Fibroblast of mammary gland (primary cell): ENCODE results near the gene MYO6.

Experiments used
- DNase-seq: peaks from one replicate; pipeline ENCODE4 v3.0.0-alpha.2; 2010; ENCODE audit warnings: low read depth
- H3K4me3 ChIP-seq: 2 replicates; pipeline ENCODE4 v1.5.1; 2011; ENCODE audit warnings: low read depth, mild to moderate bottlenecking, low read length, moderate library complexity; ENCODE audit not compliant: control insufficient read depth
- CTCF ChIP-seq: conservative IDR thresholded peaks from 2 replicates; pipeline ENCODE4 v1.5.1; 2011; ENCODE audit warnings: low read depth, low read length, inconsistent platforms; ENCODE audit not compliant: control insufficient read depth, insufficient read depth

MYO6 gene

GRCh38 chr6:75922226-75922625 lies 173.2 kb downstream of the MYO6 start:
- peak; percentile 26 for DNase-seq
- H3K4me3 ChIP-seq: no peak overlapping the region
- no peak for TF ChIP-seq CTCF

- no peak overlapping the region for H3K4me3 ChIP-seq
- no peak for DNase-seq
- TF ChIP-seq CTCF: no peak
Measured at GRCh38 chr6:75926293-75927168, 177.5 kb downstream of the MYO6 start.

DNA sequence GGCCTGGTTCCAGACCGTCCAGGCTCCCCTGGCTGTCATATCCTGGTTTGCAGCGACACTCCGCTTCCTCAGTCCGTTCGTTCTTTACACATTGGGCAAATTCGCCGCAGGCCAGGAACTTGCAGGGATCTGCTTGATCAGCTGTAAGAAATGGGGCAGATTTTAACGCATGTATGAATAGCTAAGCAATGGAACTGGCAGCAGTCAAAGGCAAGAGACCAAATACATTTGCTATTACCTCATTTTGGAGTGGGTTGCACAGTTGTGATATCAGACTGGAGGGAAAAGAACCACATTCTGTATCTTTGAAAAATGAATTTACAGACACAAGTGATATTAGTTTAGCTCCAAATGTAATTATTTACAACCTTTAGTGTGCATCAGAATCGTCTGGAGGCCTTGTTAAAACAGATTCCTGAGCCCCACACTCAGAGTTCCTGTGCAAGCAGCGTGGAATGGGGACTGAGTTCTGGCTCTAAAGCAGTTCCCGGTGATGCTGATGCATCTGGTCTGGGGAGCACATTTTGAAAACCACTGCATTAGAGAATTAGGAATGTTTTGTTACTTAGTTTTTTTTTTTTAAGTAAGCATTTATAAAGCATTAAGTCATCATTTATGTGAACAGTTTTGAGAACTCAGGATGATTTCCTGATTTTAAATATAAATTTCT lies 182.1 kb downstream of the MYO6 start:
- H3K4me3 ChIP-seq: no peak overlapping the region
- no peak for TF ChIP-seq CTCF
- DNase-seq: peak; percentile 27

DNA sequence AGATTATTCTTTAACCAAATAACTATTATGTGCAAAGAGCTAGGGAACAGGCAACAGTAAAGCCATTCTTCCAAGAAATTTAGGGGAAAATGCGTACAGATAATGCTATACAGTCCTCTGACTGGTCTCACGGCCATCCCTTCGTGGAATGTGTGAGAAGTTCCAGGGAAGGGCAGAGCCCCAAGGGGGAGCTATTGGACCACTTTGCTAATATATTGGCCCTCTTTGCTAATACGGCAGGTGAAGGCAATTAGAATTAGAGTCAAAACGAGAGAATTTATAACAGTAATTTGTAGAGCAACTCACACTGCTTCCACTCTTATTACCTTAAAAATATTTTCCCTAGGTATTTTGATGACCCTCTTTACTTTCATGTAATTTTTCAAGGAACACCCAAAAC lies 183.0 kb downstream of the MYO6 start:
- no peak overlapping the region for H3K4me3 ChIP-seq
- TF ChIP-seq CTCF: peak; percentile 53
- peak; percentile 16 for DNase-seq

DNA sequence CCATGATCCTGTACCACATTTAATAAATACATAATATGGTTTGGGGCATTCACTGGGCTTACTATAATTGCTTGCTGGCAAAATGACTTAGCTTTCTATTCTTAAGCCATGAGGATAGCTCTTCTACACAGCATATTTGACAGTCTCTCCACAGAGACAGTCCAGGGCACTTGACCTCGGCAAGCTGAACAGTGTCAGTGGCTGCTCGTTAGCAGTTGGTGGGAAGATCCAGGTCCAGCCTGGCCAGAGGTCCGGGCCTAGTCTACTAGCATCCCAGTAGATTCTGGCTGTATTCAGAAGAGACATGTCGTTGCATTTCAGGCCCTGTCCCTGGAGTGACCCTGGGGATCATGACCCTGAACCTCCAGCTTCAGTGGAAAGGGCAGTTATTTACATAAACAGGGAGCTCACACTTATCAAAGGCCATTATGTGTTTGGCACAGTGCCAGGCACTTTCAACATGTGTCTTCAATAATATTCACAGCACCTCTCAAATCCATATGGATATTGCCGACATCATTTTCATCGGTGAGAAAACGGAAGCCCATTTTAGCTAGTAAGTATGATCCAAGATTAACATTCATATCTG lies 184.4 kb downstream of the MYO6 start:
- no peak for TF ChIP-seq CTCF
- DNase-seq: no peak
- H3K4me3 ChIP-seq: no peak overlapping the region

- DNase-seq: peak; percentile 78
- TF ChIP-seq CTCF: peak; percentile 79
Measured at GRCh38 chr6:75934643-75935472, 185.8 kb downstream of the MYO6 start.

More at GRCh38 chr6:75934643-75935472, 185.8 kb downstream of the MYO6 start:
- peak overlapping the region; percentile 44 for H3K4me3 ChIP-seq
